Activated CD4-positive, CD25-positive, alpha-beta regulatory T cell (primary cell): Measurements from ENCODE around the gene IL34.
"Not testable (repeated sequence)": the region's sequence is repeated elsewhere in the genome, so short reads cannot be mapped to it uniquely, and the experiment has no call there.

Experiments
- DNase-seq, 4 experiments: peaks; one replicate each; lab custom pipeline; 2025; lab: John Stamatoyannopoulos, UW

IL34 gene

GRCh38 chr16:70646260-70647241 lies at the start of gene IL34:
TSS of gene IL34 (plus strand) at chr16:70646559. CDS start at chr16:70646948, 389 bp downstream.
- DNase-seq: no peak

GRCh38 chr16:70597135-70597835 lies 49.1 kb upstream of the IL34 start:
- no peak for DNase-seq

- no peak for DNase-seq
Measured at GRCh38 chr16:70598937-70599503, 47.3 kb upstream of the IL34 start.

- DNase-seq: no peak
Measured at GRCh38 chr16:70600730-70601129, 45.6 kb upstream of the IL34 start.

GRCh38 chr16:70601576-70602575 lies 44.5 kb upstream of the IL34 start:
- no peak for DNase-seq

- no peak for DNase-seq
Measured at GRCh38 chr16:70602831-70603230, 43.5 kb upstream of the IL34 start.

- no peak for DNase-seq
Measured at GRCh38 chr16:70604407-70605282, 41.7 kb upstream of the IL34 start.

- DNase-seq: no peak
Measured at GRCh38 chr16:70605283-70605657, 41.1 kb upstream of the IL34 start.

- DNase-seq: no peak
Measured at GRCh38 chr16:70608521-70608920, 37.8 kb upstream of the IL34 start.

- no peak for DNase-seq
Measured at GRCh38 chr16:70610273-70611223, 35.8 kb upstream of the IL34 start.

- DNase-seq: no peak
Measured at GRCh38 chr16:70611224-70611598, 35.1 kb upstream of the IL34 start.

- no peak for DNase-seq
Measured at GRCh38 chr16:70611785-70612303, 34.5 kb upstream of the IL34 start.

- no peak for DNase-seq
Measured at GRCh38 chr16:70612931-70613330, 33.4 kb upstream of the IL34 start.

GRCh38 chr16:70614208-70614951 lies 32.0 kb upstream of the IL34 start:
- no peak for DNase-seq

- no peak for DNase-seq
Measured at GRCh38 chr16:70615945-70616344, 30.4 kb upstream of the IL34 start.

- not testable (repeated sequence) for DNase-seq
Measured at GRCh38 chr16:70621864-70622263, 24.5 kb upstream of the IL34 start.

- DNase-seq: no peak
Measured at GRCh38 chr16:70627696-70628095, 18.7 kb upstream of the IL34 start.

GRCh38 chr16:70630960-70631745 lies 15.2 kb upstream of the IL34 start:
- DNase-seq: no peak
